ENCODE results near the gene NT5C3A. TPM values are rescaled to one million over a fixed set of nuclear protein-coding genes. Genes with fewer than 3 reads are reported as not detected.

NT5C3A gene
- total and polyA plus RNA-seq, 9 of the 15 experiments (the other 6 are each of a cell fraction or from before 2014, with no cell fraction given), result 18.6 to 60.1 (median 40.0) TPM

GRCh38 chr7:33109005-33109757 lies 46.6 kb upstream of the NT5C3A start, which contains the start of gene RP9 (continued):
- no peak for TF ChIP-seq ZBTB11 (CRISPR knock-in tag; IDR thresholded peaks at IDR 0.05)
- no peak for TF ChIP-seq TRIM24 (IDR thresholded peaks at IDR 0.05)
- TF ChIP-seq SRSF7 (optimal IDR thresholded peaks at IDR 0.05; ENCODE audit: low read depth, low read length), result no peak
- TF ChIP-seq ZNF696 (CRISPR knock-in tag; conservative IDR thresholded peaks at IDR 0.05), result no peak
- TF ChIP-seq HINFP (tag; conservative IDR thresholded peaks at IDR 0.05; ENCODE audit: low read depth), result no peak
- no peak for TF ChIP-seq IRF9 (tag; IDR thresholded peaks at IDR 0.05)
- TF ChIP-seq THRA (IDR thresholded peaks at IDR 0.05), result no peak
- TF ChIP-seq XRCC5 (IDR thresholded peaks at IDR 0.05; ENCODE audit: low read depth, low read length), result no peak
- peak; percentile 70 for TF ChIP-seq CCNT2 (IDR thresholded peaks at IDR 0.05; ENCODE audit: borderline replicate concordance, extremely low read depth, insufficient read length, low read depth, low read length)
- TF ChIP-seq E2F3 (CRISPR knock-in tag; IDR thresholded peaks at IDR 0.05), result no peak
- no peak for TF ChIP-seq DDX20 (tag; IDR thresholded peaks at IDR 0.05; ENCODE audit: low read depth)
- TF ChIP-seq THRB (CRISPR knock-in tag; conservative IDR thresholded peaks at IDR 0.05), result no peak
- TF ChIP-seq DNMT1 (IDR thresholded peaks at IDR 0.05), result no peak
- TF ChIP-seq HDAC2 (IDR thresholded peaks at IDR 0.05), result no peak
- TF ChIP-seq ZNF384 (IDR thresholded peaks at IDR 0.05; ENCODE audit: low read depth, low read length), result no peak
- no peak for TF ChIP-seq MEF2A (IDR thresholded peaks at IDR 0.05; ENCODE audit: control insufficient read depth, low read depth, low read length)
- no peak for TF ChIP-seq CREB3 (tag; conservative IDR thresholded peaks at IDR 0.05; ENCODE audit: low read depth)
